Kidney epithelial cell (primary cell): ENCODE results near the gene TSPO. TPM values are rescaled to one million over a fixed set of nuclear protein-coding genes. Genes with fewer than 3 reads are reported as not detected.
A peak's percentile ranks its signal among the peaks of the same experiment; 100 is the strongest.

ENCODE experiments used
- DNase-seq: peaks from one replicate; pipeline ENCODE4 v3.0.0-alpha.2; 2010; ENCODE audit warnings: low read depth
- H3K27me3 ChIP-seq: 2 replicates; pipeline ENCODE4 v1.6.0; 2011; ENCODE audit warnings: low read length; ENCODE audit not compliant: control insufficient read depth, insufficient read depth
- H3K36me3 ChIP-seq: 2 replicates; pipeline ENCODE4 v1.5.1; 2011; ENCODE audit warnings: low read length; ENCODE audit not compliant: control insufficient read depth, insufficient read depth
- H3K4me3 ChIP-seq: 2 replicates; pipeline ENCODE4 v1.5.1; 2011; ENCODE audit warnings: low read depth, mild to moderate bottlenecking, control low read depth, low read length
- total RNA-seq: library from RNA; depleted of rRNA; stranded (reverse); fragments of >200 nt; gene quantifications from 2 replicates; pipeline ENCODE4 v1.2.3, GENCODE V29; 2015
- TF ChIP-seq, protein P1 (sequence below): IDR thresholded peaks from 2 replicates; pipeline ENCODE4 v1.5.1; 2011; ENCODE audit warnings: mild to moderate bottlenecking, moderate library complexity, low read length, control low read depth, inconsistent platforms; ENCODE audit not compliant: insufficient read depth, poor library complexity, severe bottlenecking

TSPO gene
- total RNA-seq, 1 donor from 2014 or later, result 394 TPM

DNA sequence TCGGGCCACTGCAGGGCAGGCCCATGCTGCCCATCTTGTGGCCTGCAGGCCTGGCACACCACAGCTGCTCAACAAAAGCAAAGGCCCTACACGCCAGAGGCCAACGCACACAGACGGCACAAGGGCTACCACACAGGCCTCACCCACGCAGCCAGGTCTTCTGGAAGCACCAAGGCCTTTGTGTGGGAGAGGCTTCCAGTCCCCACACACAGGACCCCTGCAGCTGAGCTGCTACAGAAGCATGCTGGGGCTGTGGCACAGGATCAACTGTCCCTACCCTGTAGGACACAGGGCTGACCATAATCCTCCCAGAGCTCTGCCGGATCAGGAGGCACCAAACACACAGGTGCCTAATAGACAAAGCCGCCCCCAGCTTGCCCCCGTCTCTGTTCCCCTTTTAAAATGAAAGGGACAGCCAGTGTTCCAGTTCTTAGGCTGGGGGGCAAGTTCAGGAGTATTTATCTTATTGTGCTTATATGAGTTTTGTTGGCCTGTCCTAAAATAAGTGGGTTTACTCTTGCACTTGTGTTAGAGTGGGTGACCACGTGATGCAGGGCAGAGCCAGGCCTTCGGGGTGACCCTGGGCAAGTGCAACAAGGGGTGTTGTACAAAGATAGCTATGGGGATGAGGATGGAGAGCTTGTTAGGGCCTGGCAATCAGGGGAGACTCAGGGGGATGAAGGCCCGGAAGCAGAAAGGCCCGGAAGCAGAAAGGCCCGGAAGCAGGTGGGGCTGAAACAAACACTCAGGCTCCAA lies 30.1 kb downstream of the TSPO start:
- Histone ChIP-seq H3K4me3 (no peak overlapping the region), H3K27me3 (no peaks in the 10 kb centered on the region), H3K36me3 (peaks cover 8% of the 10 kb centered on the region)
- no peak for DNase-seq
- TF ChIP-seq, protein P1, sequence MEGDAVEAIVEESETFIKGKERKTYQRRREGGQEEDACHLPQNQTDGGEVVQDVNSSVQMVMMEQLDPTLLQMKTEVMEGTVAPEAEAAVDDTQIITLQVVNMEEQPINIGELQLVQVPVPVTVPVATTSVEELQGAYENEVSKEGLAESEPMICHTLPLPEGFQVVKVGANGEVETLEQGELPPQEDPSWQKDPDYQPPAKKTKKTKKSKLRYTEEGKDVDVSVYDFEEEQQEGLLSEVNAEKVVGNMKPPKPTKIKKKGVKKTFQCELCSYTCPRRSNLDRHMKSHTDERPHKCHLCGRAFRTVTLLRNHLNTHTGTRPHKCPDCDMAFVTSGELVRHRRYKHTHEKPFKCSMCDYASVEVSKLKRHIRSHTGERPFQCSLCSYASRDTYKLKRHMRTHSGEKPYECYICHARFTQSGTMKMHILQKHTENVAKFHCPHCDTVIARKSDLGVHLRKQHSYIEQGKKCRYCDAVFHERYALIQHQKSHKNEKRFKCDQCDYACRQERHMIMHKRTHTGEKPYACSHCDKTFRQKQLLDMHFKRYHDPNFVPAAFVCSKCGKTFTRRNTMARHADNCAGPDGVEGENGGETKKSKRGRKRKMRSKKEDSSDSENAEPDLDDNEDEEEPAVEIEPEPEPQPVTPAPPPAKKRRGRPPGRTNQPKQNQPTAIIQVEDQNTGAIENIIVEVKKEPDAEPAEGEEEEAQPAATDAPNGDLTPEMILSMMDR, result no peak

DNA sequence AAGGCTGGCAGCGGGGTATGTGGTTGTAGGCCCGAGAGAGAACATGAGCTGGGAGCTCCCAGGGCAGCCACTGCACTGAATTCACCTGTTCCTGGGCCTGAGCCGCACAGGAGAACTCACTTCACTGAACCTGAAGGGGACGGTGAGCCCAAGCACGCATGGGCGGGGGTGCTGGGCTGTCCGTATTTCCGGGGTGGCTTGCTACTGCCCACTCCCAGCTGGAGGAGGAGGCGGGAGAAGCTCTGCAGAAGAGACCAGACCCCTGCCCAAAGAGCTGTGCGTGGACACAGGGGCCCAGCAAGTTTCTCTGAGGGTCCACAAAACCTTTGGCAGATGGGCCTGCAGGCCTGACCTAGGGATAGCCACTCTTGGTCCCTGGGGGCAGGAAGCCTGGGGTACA lies 30.8 kb downstream of the TSPO start:
- DNase-seq, result no peak
- Histone ChIP-seq H3K4me3 (no peak overlapping the region), H3K27me3 (no peaks in the 10 kb centered on the region), H3K36me3 (peaks cover 8% of the 10 kb centered on the region)
- TF ChIP-seq, protein P1, result no peak

DNA sequence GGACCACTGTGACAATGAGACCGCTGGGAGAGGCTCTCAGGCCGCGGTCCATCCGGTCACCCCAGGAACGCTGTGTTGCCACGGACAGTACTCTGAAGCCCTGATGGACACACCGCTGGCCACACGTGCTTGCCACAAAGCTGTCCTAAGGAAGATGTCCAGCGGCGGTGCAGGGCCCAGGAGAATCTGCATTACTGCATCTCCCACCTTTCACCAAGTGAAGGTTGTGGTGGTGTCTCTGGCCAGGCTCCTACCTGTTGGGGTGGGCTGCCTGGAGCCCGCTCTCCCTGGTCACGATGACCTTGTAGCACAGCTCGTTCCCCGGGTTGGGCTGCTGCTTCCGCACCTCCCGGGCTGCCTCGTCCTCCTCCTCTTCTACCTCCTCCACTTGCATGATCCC lies 31.4 kb downstream of the TSPO start:
- Histone ChIP-seq H3K4me3 (no peak overlapping the region), H3K36me3 (peaks cover 5% of the 10 kb centered on the region), H3K27me3 (no peaks in the 10 kb centered on the region)
- TF ChIP-seq, protein P1, result no peak
- DNase-seq, result no peak

DNA sequence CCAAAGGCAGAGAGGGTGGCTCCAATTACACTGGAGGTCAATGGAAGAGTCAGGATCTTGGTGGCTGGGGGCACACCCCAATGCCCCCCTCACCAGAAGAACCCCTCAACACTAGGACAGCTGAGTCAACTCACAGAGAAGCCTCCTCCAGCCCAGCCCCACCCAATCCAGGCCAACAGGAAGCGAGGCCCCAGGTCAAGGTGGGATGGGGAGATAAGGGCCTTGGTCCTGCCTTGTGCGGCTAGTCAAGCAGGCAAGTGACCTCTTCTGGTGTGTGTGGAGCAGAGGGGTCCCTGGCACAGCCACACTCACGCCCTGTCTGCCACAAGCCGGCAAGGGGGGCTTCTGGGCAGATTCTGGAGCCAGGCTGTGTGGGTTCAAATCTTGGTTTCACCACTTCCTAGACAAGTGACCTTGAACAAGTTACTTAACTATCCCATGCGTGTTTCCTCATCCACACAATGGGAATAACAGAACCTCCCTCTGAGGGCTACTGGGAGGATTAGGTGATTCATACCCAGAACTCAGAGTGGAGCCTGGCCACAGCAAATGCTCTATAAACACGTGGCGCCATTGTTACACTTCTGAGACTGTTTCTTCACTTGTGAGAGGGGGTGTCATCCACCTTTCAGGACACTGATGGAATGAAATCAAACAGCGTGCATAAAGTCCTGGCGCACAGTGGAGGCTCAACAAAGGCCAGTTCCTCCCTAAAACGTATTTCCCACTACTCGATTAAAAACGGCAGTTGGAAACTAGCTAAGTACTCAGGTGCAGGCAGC lies 32.3 kb downstream of the TSPO start:
- TF ChIP-seq, protein P1, result no peak
- H3K36me3 ChIP-seq, result peaks cover 3% of the 10 kb centered on the region
- no peak for DNase-seq
- no peaks in the 10 kb centered on the region for H3K27me3 ChIP-seq
- no peak overlapping the region for H3K4me3 ChIP-seq

DNA sequence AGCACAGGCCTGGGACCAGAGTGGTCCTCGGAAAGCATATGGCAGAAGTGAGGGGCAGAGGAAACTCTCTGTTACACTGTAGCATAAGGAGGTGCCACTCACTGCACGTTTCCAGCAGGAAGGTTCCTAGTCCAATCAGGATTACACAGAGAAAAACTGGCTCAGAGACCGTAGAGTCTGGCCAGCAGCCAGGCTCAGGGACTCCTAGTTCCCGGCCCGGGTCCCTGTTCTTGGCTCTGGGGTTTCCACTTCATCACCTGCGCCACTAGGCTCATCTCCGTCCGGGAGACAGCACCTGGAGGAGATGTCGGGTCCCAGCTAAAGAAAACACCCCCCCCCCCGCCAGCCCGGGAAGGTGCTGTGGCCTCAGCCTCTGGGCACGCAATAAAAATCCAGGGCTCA lies 34.5 kb downstream of the TSPO start:
- no peaks in the 10 kb centered on the region for H3K27me3 ChIP-seq
- no peaks in the 10 kb centered on the region for H3K36me3 ChIP-seq
- TF ChIP-seq, protein P1, result no peak
- H3K4me3 ChIP-seq, result peak overlapping the region; percentile 61
- DNase-seq, result no peak
